ENCODE results near the gene USP2.
A peak's percentile ranks its signal among the peaks of the same experiment; 100 is the strongest.

The USP2 gene

GRCh38 chr11:119341222-119342022, 40.1 kb downstream of the USP2 start:
- Histone ChIP-seq H3K27me3 (ENCODE audit: insufficient read depth, low read length) (peaks cover 21% of the 10 kb centered on the region), H3K36me3 (ENCODE audit: insufficient read depth, low read length) (no peaks in the 10 kb centered on the region), H3K4me1 (ENCODE audit: control insufficient read depth, insufficient read depth, low read length, unreplicated experiment) (peaks cover 24% of the 10 kb centered on the region), H3K27ac (ENCODE audit: low read depth, low read length) (no peak overlapping the region), H2AFZ (ENCODE audit: low read length, unreplicated experiment) (no peak overlapping the region), H3K4me3 (ENCODE audit: low read depth, low read length) (no peak overlapping the region), H3K79me2 (ENCODE audit: control insufficient read depth, insufficient read depth, low read length, unreplicated experiment) (no peaks in the 10 kb centered on the region)

- Histone ChIP-seq H3K79me2 (ENCODE audit: control insufficient read depth, insufficient read depth, low read length, unreplicated experiment) (peaks cover 6% of the 10 kb centered on the region), H3K4me3 (ENCODE audit: low read depth, low read length) (peak within 1 kb of the TSS; percentile 74), H2AFZ (ENCODE audit: low read length, unreplicated experiment) (peak within 1 kb of the TSS; percentile 56), H3K27ac (ENCODE audit: low read depth, low read length) (no peak within 1 kb of the TSS), H3K4me1 (ENCODE audit: control insufficient read depth, insufficient read depth, low read length, unreplicated experiment) (peaks cover 27% of the 10 kb centered on the region), H3K27me3 (ENCODE audit: insufficient read depth, low read length) (peaks cover 21% of the 10 kb centered on the region), H3K36me3 (ENCODE audit: insufficient read depth, low read length) (no peaks in the 10 kb centered on the region)
Measured at GRCh38 chr11:119340335-119341221, 40.9 kb downstream of the USP2 start, which contains the start of gene C1QTNF5. C1QTNF5 (minus strand) TSS chr11:119340883; CDS start chr11:119340397, 486 bp downstream.

GRCh38 chr11:119339589-119340334, 41.7 kb downstream of the USP2 start:
- Histone ChIP-seq H3K27me3 (ENCODE audit: insufficient read depth, low read length) (peaks cover 16% of the 10 kb centered on the region), H2AFZ (ENCODE audit: low read length, unreplicated experiment) (peak overlapping the region; percentile 56), H3K27ac (ENCODE audit: low read depth, low read length) (no peak overlapping the region), H3K79me2 (ENCODE audit: control insufficient read depth, insufficient read depth, low read length, unreplicated experiment) (peaks cover 15% of the 10 kb centered on the region), H3K4me3 (ENCODE audit: low read depth, low read length) (peak overlapping the region; percentile 74), H3K4me1 (ENCODE audit: control insufficient read depth, insufficient read depth, low read length, unreplicated experiment) (peaks cover 33% of the 10 kb centered on the region), H3K36me3 (ENCODE audit: insufficient read depth, low read length) (no peaks in the 10 kb centered on the region)

GRCh38 chr11:119338965-119339588, 42.4 kb downstream of the USP2 start:
- peaks cover 16% of the 10 kb centered on the region for H3K27me3 ChIP-seq (ENCODE audit: insufficient read depth, low read length)
- H3K36me3 ChIP-seq (ENCODE audit: insufficient read depth, low read length) = no peaks in the 10 kb centered on the region
- H3K79me2 ChIP-seq (ENCODE audit: control insufficient read depth, insufficient read depth, low read length, unreplicated experiment) = peaks cover 18% of the 10 kb centered on the region
- peak overlapping the region; percentile 74 for H3K4me3 ChIP-seq (ENCODE audit: low read depth, low read length)
- H3K4me1 ChIP-seq (ENCODE audit: control insufficient read depth, insufficient read depth, low read length, unreplicated experiment) = peaks cover 33% of the 10 kb centered on the region
- H2AFZ ChIP-seq (ENCODE audit: low read length, unreplicated experiment) = no peak overlapping the region
- no peak overlapping the region for H3K27ac ChIP-seq (ENCODE audit: low read depth, low read length)

GRCh38 chr11:119338318-119338890, 43.1 kb downstream of the USP2 start:
- Histone ChIP-seq H3K4me1 (ENCODE audit: control insufficient read depth, insufficient read depth, low read length, unreplicated experiment) (peaks cover 33% of the 10 kb centered on the region), H3K4me3 (ENCODE audit: low read depth, low read length) (peak overlapping the region; percentile 53), H3K27ac (ENCODE audit: low read depth, low read length) (no peak overlapping the region; the same call in 1 of the 2 replicates), H3K79me2 (ENCODE audit: control insufficient read depth, insufficient read depth, low read length, unreplicated experiment) (peaks cover 18% of the 10 kb centered on the region), H2AFZ (ENCODE audit: low read length, unreplicated experiment) (no peak overlapping the region), H3K36me3 (ENCODE audit: insufficient read depth, low read length) (no peaks in the 10 kb centered on the region), H3K27me3 (ENCODE audit: insufficient read depth, low read length) (peaks cover 16% of the 10 kb centered on the region)

- Histone ChIP-seq H3K27ac (ENCODE audit: low read depth, low read length) (peak overlapping the region; percentile 43), H3K79me2 (ENCODE audit: control insufficient read depth, insufficient read depth, low read length, unreplicated experiment) (peaks cover 18% of the 10 kb centered on the region), H3K4me3 (ENCODE audit: low read depth, low read length) (peak overlapping the region; percentile 53), H2AFZ (ENCODE audit: low read length, unreplicated experiment) (no peak overlapping the region), H3K4me1 (ENCODE audit: control insufficient read depth, insufficient read depth, low read length, unreplicated experiment) (peaks cover 33% of the 10 kb centered on the region), H3K36me3 (ENCODE audit: insufficient read depth, low read length) (no peaks in the 10 kb centered on the region), H3K27me3 (ENCODE audit: insufficient read depth, low read length) (peaks cover 16% of the 10 kb centered on the region)
Measured at GRCh38 chr11:119337581-119338317, 43.7 kb downstream of the USP2 start.

GRCh38 chr11:119336744-119337469, 44.6 kb downstream of the USP2 start:
- H3K27ac ChIP-seq (ENCODE audit: low read depth, low read length) = no peak overlapping the region
- peaks cover 33% of the 10 kb centered on the region for H3K4me1 ChIP-seq (ENCODE audit: control insufficient read depth, insufficient read depth, low read length, unreplicated experiment)
- no peaks in the 10 kb centered on the region for H3K36me3 ChIP-seq (ENCODE audit: insufficient read depth, low read length)
- peaks cover 13% of the 10 kb centered on the region for H3K27me3 ChIP-seq (ENCODE audit: insufficient read depth, low read length)
- no peak overlapping the region for H2AFZ ChIP-seq (ENCODE audit: low read length, unreplicated experiment)
- H3K79me2 ChIP-seq (ENCODE audit: control insufficient read depth, insufficient read depth, low read length, unreplicated experiment) = peaks cover 18% of the 10 kb centered on the region
- H3K4me3 ChIP-seq (ENCODE audit: low read depth, low read length) = no peak overlapping the region; the same call in 1 of the 2 replicates

GRCh38 chr11:119335655-119336543, 45.6 kb downstream of the USP2 start:
- H3K4me1 ChIP-seq (ENCODE audit: control insufficient read depth, insufficient read depth, low read length, unreplicated experiment) = peaks cover 33% of the 10 kb centered on the region
- no peak overlapping the region for H3K27ac ChIP-seq (ENCODE audit: low read depth, low read length)
- peaks cover 18% of the 10 kb centered on the region for H3K79me2 ChIP-seq (ENCODE audit: control insufficient read depth, insufficient read depth, low read length, unreplicated experiment)
- H3K4me3 ChIP-seq (ENCODE audit: low read depth, low read length) = peak overlapping the region; percentile 90
- H3K36me3 ChIP-seq (ENCODE audit: insufficient read depth, low read length) = no peaks in the 10 kb centered on the region
- H3K27me3 ChIP-seq (ENCODE audit: insufficient read depth, low read length) = peaks cover 4% of the 10 kb centered on the region
- H2AFZ ChIP-seq (ENCODE audit: low read length, unreplicated experiment) = no peak overlapping the region

All from ACC112 (cell line).